T-helper 1 cell treated with Interleukin-12 subunit alpha and Interleukin-12 subunit beta and Interleukin-4 antibody, amounts not matched to agents 30 ng/mL and 1 ng/mL, for 36 hours (primary cell): ENCODE measurements around the gene FBXL7. TPM values are rescaled to one million over a fixed set of nuclear protein-coding genes. Genes with fewer than 3 reads are reported as not detected.

Experiments
- intact Hi-C: fragments of 100-400 bp; cut with micrococcal nuclease; formaldehyde crosslinking; loops from one replicate; pipeline ENCODE4 v1.15.1; 2024
- total RNA-seq: library from RNA; stranded (reverse); gene quantifications from 2 replicates; pipeline ENCODE4 v1.2.3, GENCODE V29; 2022

FBXL7 gene
- total RNA-seq, 1 donor from 2014 or later, result not detected

- intact Hi-C loops, result no loop called here
Observed at GRCh38 chr5:15501091-15501791, 1.3 kb downstream of the FBXL7 start.

GRCh38 chr5:15502208-15502607, 2.2 kb downstream of the FBXL7 start:
- intact Hi-C loops, result no loop called here

- intact Hi-C loops, result no loop called here
Observed at GRCh38 chr5:15506146-15506545, 6.2 kb downstream of the FBXL7 start.

- intact Hi-C loops, result no loop called here
Observed at GRCh38 chr5:15506897-15507296, 6.9 kb downstream of the FBXL7 start.

- intact Hi-C loops, result no loop called here
Observed at GRCh38 chr5:15510092-15510491, 10.1 kb downstream of the FBXL7 start.

- intact Hi-C loops, result no loop called here
Observed at GRCh38 chr5:15510831-15511230, 10.9 kb downstream of the FBXL7 start.

- intact Hi-C loops, result no loop called here
Observed at GRCh38 chr5:15513431-15513830, 13.5 kb downstream of the FBXL7 start.

- intact Hi-C loops, result no loop called here
Observed at GRCh38 chr5:15513911-15514310, 13.9 kb downstream of the FBXL7 start.

GRCh38 chr5:15515229-15515628, 15.2 kb downstream of the FBXL7 start:
- intact Hi-C loops, result no loop called here

GRCh38 chr5:15516486-15516885, 16.5 kb downstream of the FBXL7 start:
- intact Hi-C loops, result no loop called here

GRCh38 chr5:15518786-15519185, 18.8 kb downstream of the FBXL7 start:
- intact Hi-C loops, result no loop called here

- intact Hi-C loops, result no loop called here
Observed at GRCh38 chr5:15520856-15521255, 20.9 kb downstream of the FBXL7 start.

GRCh38 chr5:15521381-15522186, 21.6 kb downstream of the FBXL7 start:
- intact Hi-C loops, result no loop called here

- intact Hi-C loops, result no loop called here
Observed at GRCh38 chr5:15522187-15522520, 22.2 kb downstream of the FBXL7 start.

GRCh38 chr5:15524712-15525111, 24.7 kb downstream of the FBXL7 start:
- intact Hi-C loops, result no loop called here

- intact Hi-C loops, result no loop called here
Observed at GRCh38 chr5:15525703-15526275, 25.8 kb downstream of the FBXL7 start.

- intact Hi-C loops, result no loop called here
Observed at GRCh38 chr5:15526413-15526812, 26.4 kb downstream of the FBXL7 start.

- intact Hi-C loops, result no loop called here
Observed at GRCh38 chr5:15528476-15528875, 28.5 kb downstream of the FBXL7 start.

- intact Hi-C loops, result no loop called here
Observed at GRCh38 chr5:15529013-15529412, 29.0 kb downstream of the FBXL7 start.

- intact Hi-C loops, result no loop called here
Observed at GRCh38 chr5:15529821-15530220, 29.8 kb downstream of the FBXL7 start.

GRCh38 chr5:15533129-15533893, 33.3 kb downstream of the FBXL7 start:
- intact Hi-C loops, result no loop called here

- intact Hi-C loops, result no loop called here
Observed at GRCh38 chr5:15535938-15536337, 36.0 kb downstream of the FBXL7 start.
